Loucy (cell line): Measurements from ENCODE around the gene DDX4.

Source experiments
- H2AFZ ChIP-seq: fragments of 200-600 bp; sonication (generic); 2 replicates; pipeline ENCODE4 v1.6.0; 2016; ENCODE audit warnings: antibody characterized with exemption, mild to moderate bottlenecking, low read length, moderate library complexity
- H3F3A ChIP-seq: fragments of 200-600 bp; 2 replicates; pipeline ENCODE4 v1.6.0; 2016; ENCODE audit warnings: antibody characterized with exemption, low read depth, mild to moderate bottlenecking
- H3K27me3 ChIP-seq: fragments of 200-600 bp; sonication (generic); 2 replicates; pipeline ENCODE4 v1.6.1; 2014; ENCODE audit warnings: low read length, mild to moderate bottlenecking; ENCODE audit not compliant: insufficient read depth, poor library complexity, severe bottlenecking
- H3K36me3 ChIP-seq: fragments of 200-600 bp; sonication (generic); 2 replicates; pipeline ENCODE4 v1.6.1; 2016; ENCODE audit warnings: low read length; ENCODE audit not compliant: insufficient read depth
- H3K4me1 ChIP-seq: fragments of 200-600 bp; sonication (generic); 2 replicates; pipeline ENCODE4 v1.5.1; 2014; ENCODE audit warnings: low read length, mild to moderate bottlenecking; ENCODE audit not compliant: insufficient read depth, poor library complexity, severe bottlenecking
- H3K4me2 ChIP-seq: fragments of 200-600 bp; sonication (generic); 2 replicates; pipeline ENCODE4 v1.6.0; 2014; ENCODE audit warnings: antibody characterized with exemption, low read length, low read depth, mild to moderate bottlenecking; ENCODE audit not compliant: poor library complexity, severe bottlenecking
- H3K4me3 ChIP-seq: fragments of 200-600 bp; sonication (generic); 2 replicates; pipeline ENCODE4 v1.5.1; 2014; ENCODE audit warnings: low read length, mild to moderate bottlenecking, mixed read lengths; ENCODE audit not compliant: poor library complexity, severe bottlenecking
- H3K79me2 ChIP-seq: fragments of 200-600 bp; sonication (generic); 2 replicates; pipeline ENCODE4 v1.6.1; 2014; ENCODE audit warnings: low read length; ENCODE audit not compliant: insufficient read depth
- H3K9ac ChIP-seq: fragments of 200-600 bp; sonication (generic); 2 replicates; pipeline ENCODE4 v1.6.0; 2014; ENCODE audit warnings: mild to moderate bottlenecking, low read depth, low read length, moderate library complexity; ENCODE audit not compliant: poor library complexity, severe bottlenecking
- H3K9me2 ChIP-seq: fragments of 200-600 bp; sonication (generic); replicated peaks from 2 replicates; pipeline ENCODE4 v1.6.1; 2016; ENCODE audit warnings: low read depth, low read length, mixed read lengths
- H3K9me3 ChIP-seq: fragments of 200-600 bp; sonication (generic); 2 replicates; pipeline ENCODE4 v1.6.1; 2014; ENCODE audit warnings: mild to moderate bottlenecking, antibody characterized with exemption, low read length, low read depth; ENCODE audit not compliant: insufficient read depth
- H4K20me1 ChIP-seq: fragments of 200-600 bp; sonication (generic); 2 replicates; pipeline ENCODE4 v1.6.0; 2014; ENCODE audit warnings: antibody characterized with exemption, low read length, mild to moderate bottlenecking; ENCODE audit not compliant: insufficient read depth, poor library complexity, severe bottlenecking
- EZH2phosphoT487 ChIP-seq: fragments of 200-600 bp; IDR thresholded peaks from 2 replicates; pipeline ENCODE4 v1.6.1; 2018; ENCODE audit warnings: antibody characterized with exemption, mild to moderate bottlenecking, moderate library complexity, borderline replicate concordance
- TF ChIP-seq, protein P1 (sequence below): fragments of 200-600 bp; sonication (generic); conservative IDR thresholded peaks from 2 replicates; pipeline ENCODE4 v1.5.1; 2014; ENCODE audit warnings: mild to moderate bottlenecking, antibody characterized with exemption, low read length

The DDX4 gene

DNA sequence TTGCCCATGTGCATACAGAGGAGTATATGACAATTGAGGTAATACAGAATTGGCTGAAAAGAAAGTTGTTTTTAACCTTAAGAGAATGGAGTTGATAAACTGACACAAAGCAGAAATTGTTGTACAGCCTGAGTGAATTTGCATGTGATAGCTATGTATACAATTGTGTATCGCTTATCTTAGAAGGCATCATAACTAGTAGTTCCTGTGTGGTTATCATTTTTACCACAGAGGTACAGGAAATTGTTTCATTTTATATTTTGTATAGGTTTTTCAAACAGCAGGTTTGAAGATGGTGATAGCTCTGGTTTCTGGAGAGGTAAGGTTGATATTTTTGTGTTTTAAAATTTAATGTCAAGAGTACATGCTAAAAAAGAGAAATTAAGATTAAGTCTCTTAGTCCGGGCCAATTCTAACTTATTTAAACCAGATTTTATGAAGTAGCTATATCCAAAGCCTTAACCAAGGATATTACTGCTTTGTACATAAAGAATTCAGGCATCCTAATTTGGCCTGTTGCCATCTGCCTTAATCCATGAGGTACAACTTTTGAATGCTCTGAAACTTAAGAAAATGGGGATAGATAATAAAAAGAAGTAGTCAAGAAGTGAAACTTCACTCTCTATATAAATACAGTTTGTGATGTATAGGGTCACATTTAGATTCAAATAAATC, 26.0 kb downstream of the DDX4 start:
- no peaks in the 10 kb centered on the region for H3K9me2 ChIP-seq
- TF ChIP-seq, protein P1, sequence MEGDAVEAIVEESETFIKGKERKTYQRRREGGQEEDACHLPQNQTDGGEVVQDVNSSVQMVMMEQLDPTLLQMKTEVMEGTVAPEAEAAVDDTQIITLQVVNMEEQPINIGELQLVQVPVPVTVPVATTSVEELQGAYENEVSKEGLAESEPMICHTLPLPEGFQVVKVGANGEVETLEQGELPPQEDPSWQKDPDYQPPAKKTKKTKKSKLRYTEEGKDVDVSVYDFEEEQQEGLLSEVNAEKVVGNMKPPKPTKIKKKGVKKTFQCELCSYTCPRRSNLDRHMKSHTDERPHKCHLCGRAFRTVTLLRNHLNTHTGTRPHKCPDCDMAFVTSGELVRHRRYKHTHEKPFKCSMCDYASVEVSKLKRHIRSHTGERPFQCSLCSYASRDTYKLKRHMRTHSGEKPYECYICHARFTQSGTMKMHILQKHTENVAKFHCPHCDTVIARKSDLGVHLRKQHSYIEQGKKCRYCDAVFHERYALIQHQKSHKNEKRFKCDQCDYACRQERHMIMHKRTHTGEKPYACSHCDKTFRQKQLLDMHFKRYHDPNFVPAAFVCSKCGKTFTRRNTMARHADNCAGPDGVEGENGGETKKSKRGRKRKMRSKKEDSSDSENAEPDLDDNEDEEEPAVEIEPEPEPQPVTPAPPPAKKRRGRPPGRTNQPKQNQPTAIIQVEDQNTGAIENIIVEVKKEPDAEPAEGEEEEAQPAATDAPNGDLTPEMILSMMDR, result no peak
- TF ChIP-seq EZH2phosphoT487, result 0 out of 2 replicates have a peak, but pooled peaks have one; percentile 14
- H4K20me1 ChIP-seq, result no peaks in the 10 kb centered on the region
- peak overlapping the region; percentile 34 for H3K4me2 ChIP-seq
- H3K4me3 ChIP-seq, result no peak overlapping the region
- peaks cover 44% of the 10 kb centered on the region for H3K27me3 ChIP-seq
- no peaks in the 10 kb centered on the region for H3K9me3 ChIP-seq
- H3K4me1 ChIP-seq, result peaks cover 12% of the 10 kb centered on the region
- H3K79me2 ChIP-seq, result no peaks in the 10 kb centered on the region
- no peak overlapping the region for H2AFZ ChIP-seq
- H3K9ac ChIP-seq, result no peak overlapping the region
- no peaks in the 10 kb centered on the region for H3K36me3 ChIP-seq
- no peaks in the 10 kb centered on the region for H3F3A ChIP-seq

DNA sequence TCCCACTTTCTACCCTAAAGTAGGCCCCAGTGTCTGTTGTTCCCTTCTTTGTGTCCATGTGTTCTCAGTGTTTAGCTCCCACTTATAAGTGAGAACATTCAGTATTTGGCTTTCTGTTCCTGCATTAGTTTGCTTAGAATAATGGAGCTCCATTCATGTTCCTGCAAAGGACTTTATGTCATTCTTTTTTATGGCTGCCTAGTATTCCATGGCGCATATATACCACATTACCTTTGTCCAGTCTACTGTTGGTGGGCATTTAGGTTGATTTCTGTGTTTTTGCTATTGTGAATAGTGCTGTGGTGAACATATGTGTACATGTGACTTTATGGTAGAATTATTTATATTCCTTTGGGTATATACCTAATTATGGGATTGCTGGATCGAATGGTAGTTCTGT, 30.4 kb downstream of the DDX4 start:
- Histone ChIP-seq H3K36me3 (no peaks in the 10 kb centered on the region), H4K20me1 (no peaks in the 10 kb centered on the region), H3K9ac (no peak overlapping the region), H2AFZ (no peak overlapping the region), H3K4me3 (no peak overlapping the region), H3K9me2 (no peaks in the 10 kb centered on the region), H3K4me2 (no peak overlapping the region), H3K27me3 (peaks cover 10% of the 10 kb centered on the region), H3K79me2 (no peaks in the 10 kb centered on the region), H3F3A (no peaks in the 10 kb centered on the region), H3K4me1 (peaks cover 12% of the 10 kb centered on the region), H3K9me3 (no peaks in the 10 kb centered on the region)
- TF ChIP-seq, protein P1, result no peak
- TF ChIP-seq EZH2phosphoT487, result no peak

DNA sequence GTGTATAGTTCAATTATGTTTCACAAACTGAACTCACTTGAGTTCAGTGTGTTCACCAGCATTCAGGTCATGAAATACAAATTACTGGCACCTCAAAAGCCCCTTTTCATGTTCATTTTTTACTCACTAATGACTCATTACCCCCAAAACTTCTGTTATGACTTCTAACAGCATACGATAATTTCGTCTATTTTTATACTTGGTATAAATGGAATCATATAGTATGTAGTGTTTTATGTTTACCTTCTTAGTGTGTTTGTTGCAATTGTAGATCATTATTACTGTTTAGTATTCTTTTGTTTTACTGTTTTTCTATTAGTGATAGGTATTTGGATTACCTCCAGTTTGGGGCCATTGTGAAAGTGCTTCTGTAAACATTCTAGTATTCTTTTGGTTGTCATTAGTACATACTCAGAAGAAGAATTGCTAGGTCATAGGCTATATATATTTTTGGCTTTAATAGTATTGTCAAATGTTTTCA, 33.4 kb downstream of the DDX4 start:
- H3K27me3 ChIP-seq, result no peaks in the 10 kb centered on the region
- no peak overlapping the region for H3K9ac ChIP-seq
- H3K79me2 ChIP-seq, result no peaks in the 10 kb centered on the region
- H3K4me1 ChIP-seq, result no peaks in the 10 kb centered on the region
- H4K20me1 ChIP-seq, result no peaks in the 10 kb centered on the region
- H3K4me2 ChIP-seq, result no peak overlapping the region
- no peaks in the 10 kb centered on the region for H3K9me2 ChIP-seq
- no peaks in the 10 kb centered on the region for H3K9me3 ChIP-seq
- H2AFZ ChIP-seq, result no peak overlapping the region
- H3K36me3 ChIP-seq, result no peaks in the 10 kb centered on the region
- H3F3A ChIP-seq, result no peaks in the 10 kb centered on the region
- TF ChIP-seq, protein P1, result no peak
- TF ChIP-seq EZH2phosphoT487, result no peak
- no peak overlapping the region for H3K4me3 ChIP-seq
